Measurements from ENCODE around the gene NME9.
A peak's percentile ranks its signal among the peaks of the same experiment; 100 is the strongest.

The NME9 gene

GRCh38 chr3:138354376-138354775 is 24.7 kb upstream of the NME9 start:
- TF ChIP-seq MAX (IDR thresholded peaks at IDR 0.05; ENCODE audit: low read depth, low read length) (no peak), POLR2A (IDR thresholded peaks at IDR 0.05; ENCODE audit: extremely low read depth, insufficient read length) (no peak), CTCF (IDR thresholded peaks at IDR 0.05; ENCODE audit: low read depth, low read length) (no peak), MYC (IDR thresholded peaks at IDR 0.05; ENCODE audit: low read depth, low read length) (no peak)
- no peak for DNase-seq (ENCODE audit: low read depth)
- H3K4me3 ChIP-seq (ENCODE audit: low read depth, low read length) = no peak overlapping the region

GRCh38 chr3:138351916-138352550 is 22.4 kb upstream of the NME9 start:
- no peak for DNase-seq (ENCODE audit: low read depth)
- TF ChIP-seq POLR2A (IDR thresholded peaks at IDR 0.05; ENCODE audit: extremely low read depth, insufficient read length) (no peak), MAX (IDR thresholded peaks at IDR 0.05; ENCODE audit: low read depth, low read length) (no peak), CTCF (IDR thresholded peaks at IDR 0.05; ENCODE audit: low read depth, low read length) (no peak), MYC (IDR thresholded peaks at IDR 0.05; ENCODE audit: low read depth, low read length) (no peak)
- no peak overlapping the region for H3K4me3 ChIP-seq (ENCODE audit: low read depth, low read length)

- DNase-seq (ENCODE audit: low read depth) = no peak
- no peak overlapping the region for H3K4me3 ChIP-seq (ENCODE audit: low read depth, low read length)
- no peak for TF ChIP-seq MYC (IDR thresholded peaks at IDR 0.05; ENCODE audit: low read depth, low read length)
- no peak for TF ChIP-seq CTCF (IDR thresholded peaks at IDR 0.05; ENCODE audit: low read depth, low read length)
- TF ChIP-seq POLR2A (IDR thresholded peaks at IDR 0.05; ENCODE audit: extremely low read depth, insufficient read length) = no peak
- TF ChIP-seq MAX (IDR thresholded peaks at IDR 0.05; ENCODE audit: low read depth, low read length) = no peak
These were observed 21.5 kb upstream of the NME9 start for GRCh38 chr3:138351151-138351550.

- peak overlapping the region; percentile 75 for H3K4me3 ChIP-seq (ENCODE audit: low read depth, low read length)
- peak; percentile 98 for TF ChIP-seq MYC (IDR thresholded peaks at IDR 0.05; ENCODE audit: low read depth, low read length)
- peak; percentile 24 for TF ChIP-seq POLR2A (IDR thresholded peaks at IDR 0.05; ENCODE audit: extremely low read depth, insufficient read length)
- peak; percentile 92 for TF ChIP-seq MAX (IDR thresholded peaks at IDR 0.05; ENCODE audit: low read depth, low read length)
- TF ChIP-seq CTCF (IDR thresholded peaks at IDR 0.05; ENCODE audit: low read depth, low read length) = no peak
- DNase-seq (ENCODE audit: low read depth) = peak; percentile 98
These were observed 20.4 kb upstream of the NME9 start for GRCh38 chr3:138349926-138350665.

- peak overlapping the region; percentile 75 for H3K4me3 ChIP-seq (ENCODE audit: low read depth, low read length)
- peak; percentile 78 for DNase-seq (ENCODE audit: low read depth)
- TF ChIP-seq MYC (IDR thresholded peaks at IDR 0.05; ENCODE audit: low read depth, low read length) = 0 out of 2 replicates have a peak, but pooled peaks have one; percentile 7
- peak; percentile 12 for TF ChIP-seq POLR2A (IDR thresholded peaks at IDR 0.05; ENCODE audit: extremely low read depth, insufficient read length)
- TF ChIP-seq MAX (IDR thresholded peaks at IDR 0.05; ENCODE audit: low read depth, low read length) = no peak
These were observed 19.4 kb upstream of the NME9 start for GRCh38 chr3:138348754-138349739.
